ENCODE data around the gene ANKS1B.

GRCh38 chr12:98893126-98893674 lies 1091.5 kb downstream of the ANKS1B start:
- no peak for TF ChIP-seq CTCF (IDR thresholded peaks at IDR 0.05)
- no peak for TF ChIP-seq POLR2A (IDR thresholded peaks at IDR 0.05)
